RWPE1 (cell line): ENCODE measurements around the gene ADAM23.
A peak's percentile ranks its signal among the peaks of the same experiment; 100 is the strongest.

ENCODE experiments used
- CTCF ChIA-PET: fragments of 350-600 bp; sonication (Branson Sonifier 250); formaldehyde crosslinking; extraction: SDS; loops from one replicate; lab custom pipeline; 2021; lab: Yijun Ruan, JAX
- POLR2A ChIA-PET: fragments of 400-600 bp; formaldehyde crosslinking; extraction: SDS; loops from one replicate; lab custom pipeline; 2020; ENCODE audit warnings: antibody characterized with exemption; ENCODE audit not compliant: low non-redundant PET; lab: Yijun Ruan, JAX
- DNase-seq: peaks from one replicate; pipeline ENCODE4 v3.0.0; 2012; ENCODE audit warnings: low spot score
- H3K27ac ChIP-seq: fragments of 450-650 bp; 2 replicates; pipeline ENCODE4 v1.5.1; 2017
- TF ChIP-seq, protein P1 (sequence below): fragments of 450-650 bp; conservative IDR thresholded peaks from 2 replicates; pipeline ENCODE4 v1.5.1; 2017; ENCODE audit warnings: low read depth, mild to moderate bottlenecking

Gene ADAM23

DNA sequence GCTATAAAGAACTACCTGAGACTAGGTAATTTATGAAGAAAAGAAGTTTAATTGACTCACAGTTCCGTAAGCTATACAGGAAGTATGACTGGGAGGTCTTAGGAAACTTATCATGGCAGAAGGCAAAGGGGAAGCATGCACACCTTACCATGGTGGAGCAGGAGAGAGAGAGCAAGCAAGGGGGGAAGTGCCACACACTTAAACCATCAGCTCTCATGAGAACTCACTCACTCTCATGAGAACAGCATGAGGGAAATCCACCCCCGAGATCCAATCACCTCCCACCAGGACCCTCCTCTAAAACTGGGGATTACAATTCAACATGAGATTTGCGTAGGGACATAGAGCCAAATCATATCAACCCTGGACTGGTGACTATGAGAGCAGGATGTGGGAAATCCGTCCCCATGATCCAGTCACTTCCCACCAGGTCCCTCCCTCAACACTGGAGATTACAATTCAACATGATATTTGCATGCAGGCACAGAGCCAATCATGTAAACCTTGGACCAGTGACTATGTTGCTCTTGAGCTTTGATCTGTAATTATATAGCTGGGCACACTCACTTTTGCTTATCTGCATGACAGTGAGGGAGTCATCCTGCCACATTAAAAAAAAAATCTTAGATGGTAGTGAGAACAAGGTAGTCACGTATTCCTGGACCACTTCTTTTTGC, 12.9 kb downstream of the ADAM23 start:
- TF ChIP-seq, protein P1, sequence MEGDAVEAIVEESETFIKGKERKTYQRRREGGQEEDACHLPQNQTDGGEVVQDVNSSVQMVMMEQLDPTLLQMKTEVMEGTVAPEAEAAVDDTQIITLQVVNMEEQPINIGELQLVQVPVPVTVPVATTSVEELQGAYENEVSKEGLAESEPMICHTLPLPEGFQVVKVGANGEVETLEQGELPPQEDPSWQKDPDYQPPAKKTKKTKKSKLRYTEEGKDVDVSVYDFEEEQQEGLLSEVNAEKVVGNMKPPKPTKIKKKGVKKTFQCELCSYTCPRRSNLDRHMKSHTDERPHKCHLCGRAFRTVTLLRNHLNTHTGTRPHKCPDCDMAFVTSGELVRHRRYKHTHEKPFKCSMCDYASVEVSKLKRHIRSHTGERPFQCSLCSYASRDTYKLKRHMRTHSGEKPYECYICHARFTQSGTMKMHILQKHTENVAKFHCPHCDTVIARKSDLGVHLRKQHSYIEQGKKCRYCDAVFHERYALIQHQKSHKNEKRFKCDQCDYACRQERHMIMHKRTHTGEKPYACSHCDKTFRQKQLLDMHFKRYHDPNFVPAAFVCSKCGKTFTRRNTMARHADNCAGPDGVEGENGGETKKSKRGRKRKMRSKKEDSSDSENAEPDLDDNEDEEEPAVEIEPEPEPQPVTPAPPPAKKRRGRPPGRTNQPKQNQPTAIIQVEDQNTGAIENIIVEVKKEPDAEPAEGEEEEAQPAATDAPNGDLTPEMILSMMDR = no peak
- H3K27ac ChIP-seq = no peak overlapping the region
- POLR2A ChIA-PET = no interaction called here
- CTCF ChIA-PET = interaction anchor here (0.6 kb wide), 1 partner anchor 31 kb away, joined by 3 read pairs; no protein-coding TSS in a partner anchor
- DNase-seq = no peak

DNA sequence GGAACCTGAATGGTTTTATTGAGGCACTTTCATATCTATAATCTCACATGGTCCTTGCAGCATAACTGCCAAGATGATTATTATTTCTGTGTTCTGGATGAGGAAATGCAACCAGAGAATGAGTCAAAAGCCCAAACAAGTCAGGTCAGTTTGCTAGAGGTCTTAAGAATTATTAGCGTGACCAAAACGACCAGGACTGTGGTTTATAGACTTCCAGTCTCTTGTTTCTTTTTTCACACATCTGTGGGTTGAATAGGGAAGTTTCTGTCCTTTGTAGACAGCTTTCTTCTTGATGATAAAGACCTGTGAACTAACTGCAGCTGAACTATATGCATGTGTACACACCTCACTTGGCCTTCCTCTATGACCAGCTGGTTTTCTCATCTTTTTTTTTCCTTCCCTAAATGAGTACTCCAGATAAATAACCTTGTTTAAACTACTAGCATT, 13.9 kb downstream of the ADAM23 start:
- CTCF ChIA-PET = interaction anchor here (0.6 kb wide), 1 partner anchor 30 kb away, joined by 3 read pairs; no protein-coding TSS in a partner anchor
- H3K27ac ChIP-seq = no peak overlapping the region
- POLR2A ChIA-PET = no interaction called here
- TF ChIP-seq, protein P1 = no peak
- DNase-seq = peak; percentile 13

DNA sequence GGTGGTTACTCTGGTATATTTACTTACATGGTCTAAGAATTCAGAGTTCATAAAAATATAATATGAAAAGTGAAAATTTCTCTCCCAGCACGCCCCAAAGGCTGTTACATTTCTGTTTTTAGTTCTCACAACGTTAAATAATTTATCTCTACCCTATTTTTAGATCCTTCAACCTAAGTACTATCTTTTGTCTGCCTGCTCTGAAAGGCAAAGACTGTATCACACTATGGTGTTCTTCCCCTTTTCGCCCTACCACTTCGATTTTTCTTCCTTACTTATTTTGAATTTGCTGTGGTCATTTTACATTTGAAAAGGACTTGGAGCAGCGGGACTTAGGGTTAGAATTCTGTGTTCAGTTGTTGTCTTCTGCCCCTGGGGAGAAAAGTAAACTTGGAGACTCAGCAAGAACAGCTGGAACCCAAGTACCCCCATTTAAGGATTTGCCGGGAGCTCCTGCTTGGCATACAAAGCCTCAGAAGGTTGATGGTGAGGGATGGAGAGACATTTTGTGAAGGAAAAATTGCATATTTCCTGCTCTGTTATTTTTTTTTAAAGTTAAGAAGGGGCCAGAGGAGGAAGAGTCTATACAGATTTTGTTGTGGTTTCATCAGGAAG, 19.0 kb downstream of the ADAM23 start:
- ChIA-PET CTCF (no interaction called here), POLR2A (no interaction called here)
- TF ChIP-seq, protein P1 = no peak
- no peak overlapping the region for H3K27ac ChIP-seq
- DNase-seq = no peak

DNA sequence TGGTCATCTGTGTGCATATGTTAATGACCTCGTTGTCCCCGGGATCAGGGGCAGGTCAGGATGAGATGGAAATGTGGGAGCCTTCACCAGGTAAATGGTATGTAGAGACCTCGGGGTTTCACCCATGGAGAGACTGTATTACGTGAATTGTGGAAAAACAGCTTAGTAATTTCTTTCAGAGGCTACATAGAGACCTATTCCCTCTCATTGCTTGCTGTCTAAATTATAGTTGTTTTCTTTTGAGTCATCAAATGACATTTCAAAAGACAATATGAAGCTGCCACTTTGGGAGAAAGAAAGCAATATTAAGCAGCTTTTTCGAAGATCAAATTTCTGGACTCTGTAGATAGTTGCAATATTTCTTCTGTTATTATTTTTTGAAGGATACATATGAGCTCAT, 20.4 kb downstream of the ADAM23 start:
- H3K27ac ChIP-seq = no peak overlapping the region
- TF ChIP-seq, protein P1 = no peak
- no peak for DNase-seq
- CTCF ChIA-PET = no interaction called here
- POLR2A ChIA-PET = no interaction called here

DNA sequence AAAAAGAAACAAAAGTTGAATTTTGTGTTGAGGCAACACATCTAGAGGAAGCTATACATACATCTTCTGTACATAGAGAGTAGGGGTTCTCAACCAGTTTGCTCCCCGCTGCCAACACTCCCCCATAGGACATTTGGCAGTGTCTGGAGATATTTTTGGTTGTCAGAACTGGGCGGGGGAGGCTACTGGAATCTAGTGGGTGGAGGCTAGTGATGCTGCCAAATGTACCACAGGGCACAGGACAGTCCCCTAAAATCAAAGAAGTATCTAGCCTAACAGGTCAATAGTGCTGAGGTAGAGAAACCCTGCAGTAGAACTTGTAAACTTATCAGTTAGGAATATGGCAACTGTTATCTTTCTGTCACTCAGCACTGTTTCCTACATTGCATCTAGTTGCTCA, 21.3 kb downstream of the ADAM23 start:
- ChIA-PET CTCF (no interaction called here), POLR2A (no interaction called here)
- no peak for DNase-seq
- no peak overlapping the region for H3K27ac ChIP-seq
- TF ChIP-seq, protein P1 = no peak

DNA sequence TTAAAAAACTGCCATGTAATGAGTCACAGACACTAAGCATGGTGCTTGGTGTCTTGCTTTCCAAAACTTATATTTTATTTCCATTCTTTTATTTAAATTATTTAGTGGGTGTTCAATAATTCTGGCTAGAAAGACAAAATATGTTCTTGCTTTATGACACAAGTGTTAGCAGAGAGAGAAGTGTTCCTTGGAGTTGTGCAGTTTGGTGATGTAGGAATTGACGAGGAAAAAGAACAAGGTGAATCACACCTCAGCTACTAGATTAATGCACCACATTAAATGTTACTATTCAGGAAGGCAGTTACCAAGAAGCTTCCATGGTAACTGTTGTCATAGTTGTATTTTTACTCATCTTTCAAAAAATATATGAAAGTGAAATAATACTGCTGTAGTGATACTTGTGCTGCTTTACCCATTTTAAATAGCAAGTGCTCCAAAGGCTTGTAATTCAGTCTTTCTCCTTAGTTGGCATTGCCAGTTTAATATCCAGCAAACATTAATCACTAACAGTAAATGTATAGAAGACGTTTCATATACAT, 28.3 kb downstream of the ADAM23 start:
- ChIA-PET CTCF (no interaction called here), POLR2A (no interaction called here)
- DNase-seq = no peak
- no peak overlapping the region for H3K27ac ChIP-seq
- TF ChIP-seq, protein P1 = no peak
